OCI-LY7 (cell line): ENCODE measurements around the gene RXRB. TPM values are rescaled to one million over a fixed set of nuclear protein-coding genes. Genes with fewer than 3 reads are reported as not detected.

ENCODE experiments used
- BruUV-seq: library from RNA; stranded (reverse); fragments of 400-500 nt; replicated peaks from 2 replicates; lab custom pipeline; 2021; lab: Mats Ljungman, UMichigan
- CTCF ChIA-PET: fragments of 300-600 bp; sonication (Branson Sonifier 250); formaldehyde crosslinking; loops from one replicate; lab custom pipeline; 2022; ENCODE audit warnings: antibody characterized with exemption; ENCODE audit not compliant: unreplicated experiment; lab: Charles Lee
- POLR2A ChIA-PET: fragments of 300-600 bp; sonication (Branson Sonifier 250); formaldehyde crosslinking; loops from one replicate; lab custom pipeline; 2022; ENCODE audit warnings: antibody characterized with exemption; lab: Charles Lee
- DNase-seq: peaks from one replicate; pipeline ENCODE4 v3.0.0-alpha.2; 2015; ENCODE audit warnings: low spot score
- H2AFZ ChIP-seq: fragments of 200-600 bp; sonication (generic), shearing (Covaris generic); 2 replicates; pipeline ENCODE4 v1.6.1; 2014; ENCODE audit warnings: mild to moderate bottlenecking, antibody characterized with exemption, low read length, moderate library complexity
- H3K27ac ChIP-seq: fragments of 200-600 bp; sonication (generic); 2 replicates; pipeline ENCODE4 v1.5.1; 2014; ENCODE audit warnings: mixed run types, low read depth, mild to moderate bottlenecking, moderate library complexity, low read length, inconsistent platforms; ENCODE audit not compliant: poor library complexity, severe bottlenecking
- H3K36me3 ChIP-seq: fragments of 200-600 bp; sonication (generic); 2 replicates; pipeline ENCODE4 v1.6.1; 2014; ENCODE audit warnings: mild to moderate bottlenecking, antibody characterized with exemption, low read length, moderate library complexity, mixed read lengths; ENCODE audit not compliant: insufficient read depth
- H3K4me1 ChIP-seq: fragments of 200-600 bp; sonication (generic); 2 replicates; pipeline ENCODE4 v1.5.1; 2014; ENCODE audit warnings: mild to moderate bottlenecking, low read length; ENCODE audit not compliant: insufficient read depth, poor library complexity, severe bottlenecking
- H3K4me2 ChIP-seq: fragments of 200-600 bp; sonication (generic); 2 replicates; pipeline ENCODE4 v1.6.1; 2014; ENCODE audit warnings: mild to moderate bottlenecking, low read length
- H3K4me3 ChIP-seq: fragments of 200-600 bp; sonication (generic); 2 replicates; pipeline ENCODE4 v1.5.1; 2014; ENCODE audit warnings: mild to moderate bottlenecking, low read depth, low read length; ENCODE audit not compliant: poor library complexity, severe bottlenecking
- H3K79me2 ChIP-seq: fragments of 200-600 bp; sonication (generic); 2 replicates; pipeline ENCODE4 v1.6.1; 2016; ENCODE audit warnings: low read depth, mild to moderate bottlenecking, low read length, moderate library complexity, mixed read lengths; ENCODE audit not compliant: insufficient read depth
- H3K9me2 ChIP-seq: fragments of 200-600 bp; sonication (generic); 2 replicates; pipeline ENCODE4 v1.6.1; 2016; ENCODE audit warnings: mild to moderate bottlenecking, low read length, mixed read lengths; ENCODE audit not compliant: insufficient read depth
- H3K9me3 ChIP-seq: fragments of 200-600 bp; sonication (generic); 2 replicates; pipeline ENCODE4 v1.6.1; 2014; ENCODE audit warnings: mild to moderate bottlenecking, mixed run types, low read length, mixed read lengths
- H4K20me1 ChIP-seq: fragments of 200-600 bp; sonication (generic); 2 replicates; pipeline ENCODE4 v1.6.1; 2014; ENCODE audit warnings: mild to moderate bottlenecking, antibody characterized with exemption, low read length, moderate library complexity, mixed read lengths; ENCODE audit not compliant: insufficient read depth
- EZH2phosphoT487 ChIP-seq: fragments of 200-600 bp; sonication (generic); IDR thresholded peaks from 2 replicates; pipeline ENCODE4 v1.6.1; 2018; ENCODE audit warnings: low read depth, borderline replicate concordance, mild to moderate bottlenecking, mixed run types, antibody characterized with exemption, low read length, moderate library complexity, mixed read lengths
- intact Hi-C: fragments of 100-400 bp; cut with micrococcal nuclease; formaldehyde crosslinking; loops from one replicate; pipeline ENCODE4 v1.10.0; 2022; ENCODE audit not compliant: unreplicated experiment
- total RNA-seq, 2 experiments: library from RNA; depleted of rRNA in 1 of 2; stranded (reverse); fragments of >200 nt in 1 of 2; shearing (Covaris generic) in 1 of 2; gene quantifications; 2 replicates each; pipeline ENCODE4 v1.2.3, GENCODE V29; 2014 to 2022
- TF ChIP-seq, protein P1 (sequence below): fragments of 200-600 bp; sonication (generic); conservative IDR thresholded peaks from 2 replicates; pipeline ENCODE4 v1.5.1; 2014; ENCODE audit warnings: mild to moderate bottlenecking, antibody characterized with exemption, low read length, moderate library complexity, mixed read lengths

The RXRB gene
- total RNA-seq, 2 experiments from 2014 or later: 32.5 to 47.3 TPM

GRCh38 chr6:33168639-33169038 is 31.8 kb downstream of the RXRB start:
- Histone ChIP-seq H3K36me3 (no peaks in the 10 kb centered on the region), H4K20me1 (no peaks in the 10 kb centered on the region), H3K79me2 (no peaks in the 10 kb centered on the region), H3K9me3 (no peaks in the 10 kb centered on the region), H2AFZ (no peak overlapping the region), H3K4me2 (no peak overlapping the region), H3K4me3 (no peak overlapping the region), H3K9me2 (no peaks in the 10 kb centered on the region), H3K4me1 (peaks cover 4% of the 10 kb centered on the region), H3K27ac (no peak overlapping the region)
- no TSS peak for BruUV-seq
- intact Hi-C loops: no loop called here
- DNase-seq: no peak
- ChIA-PET POLR2A (no interaction called here), CTCF (no interaction called here)
- TF ChIP-seq, protein P1, sequence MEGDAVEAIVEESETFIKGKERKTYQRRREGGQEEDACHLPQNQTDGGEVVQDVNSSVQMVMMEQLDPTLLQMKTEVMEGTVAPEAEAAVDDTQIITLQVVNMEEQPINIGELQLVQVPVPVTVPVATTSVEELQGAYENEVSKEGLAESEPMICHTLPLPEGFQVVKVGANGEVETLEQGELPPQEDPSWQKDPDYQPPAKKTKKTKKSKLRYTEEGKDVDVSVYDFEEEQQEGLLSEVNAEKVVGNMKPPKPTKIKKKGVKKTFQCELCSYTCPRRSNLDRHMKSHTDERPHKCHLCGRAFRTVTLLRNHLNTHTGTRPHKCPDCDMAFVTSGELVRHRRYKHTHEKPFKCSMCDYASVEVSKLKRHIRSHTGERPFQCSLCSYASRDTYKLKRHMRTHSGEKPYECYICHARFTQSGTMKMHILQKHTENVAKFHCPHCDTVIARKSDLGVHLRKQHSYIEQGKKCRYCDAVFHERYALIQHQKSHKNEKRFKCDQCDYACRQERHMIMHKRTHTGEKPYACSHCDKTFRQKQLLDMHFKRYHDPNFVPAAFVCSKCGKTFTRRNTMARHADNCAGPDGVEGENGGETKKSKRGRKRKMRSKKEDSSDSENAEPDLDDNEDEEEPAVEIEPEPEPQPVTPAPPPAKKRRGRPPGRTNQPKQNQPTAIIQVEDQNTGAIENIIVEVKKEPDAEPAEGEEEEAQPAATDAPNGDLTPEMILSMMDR: no peak

DNA sequence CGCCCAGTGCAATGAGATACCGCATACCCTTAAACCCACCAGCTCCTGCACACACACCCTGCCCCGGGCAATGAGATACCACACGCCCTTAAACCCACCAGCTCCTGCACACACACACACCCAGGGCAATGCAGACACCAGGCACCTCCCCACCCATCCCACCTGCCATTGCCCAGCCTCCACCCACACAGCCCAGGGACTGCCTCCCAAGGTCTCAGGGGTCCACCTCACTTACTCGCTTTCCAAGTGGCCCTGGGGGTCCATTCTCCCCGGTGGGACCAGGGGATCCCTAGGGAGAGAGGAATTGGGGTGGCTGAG is 32.2 kb downstream of the RXRB start:
- no peaks in the 10 kb centered on the region for H3K9me2 ChIP-seq
- intact Hi-C loops: no loop called here
- no peak overlapping the region for H3K4me2 ChIP-seq
- ChIA-PET CTCF (no interaction called here), POLR2A (no interaction called here)
- no peaks in the 10 kb centered on the region for H3K79me2 ChIP-seq
- H3K9me3 ChIP-seq: no peaks in the 10 kb centered on the region
- H3K36me3 ChIP-seq: no peaks in the 10 kb centered on the region
- H3K4me3 ChIP-seq: no peak overlapping the region
- H4K20me1 ChIP-seq: no peaks in the 10 kb centered on the region
- DNase-seq: no peak
- no peak overlapping the region for H2AFZ ChIP-seq
- TF ChIP-seq EZH2phosphoT487: no peak
- TF ChIP-seq, protein P1: no peak
- H3K4me1 ChIP-seq: peaks cover under 1% of the 10 kb centered on the region
- no TSS peak for BruUV-seq
- no peak overlapping the region for H3K27ac ChIP-seq

GRCh38 chr6:33167374-33168283 is 32.8 kb downstream of the RXRB start:
- no TSS peak for BruUV-seq

More at GRCh38 chr6:33167374-33168283, 32.8 kb downstream of the RXRB start:
- H3K27ac ChIP-seq: no peak overlapping the region
- H3K36me3 ChIP-seq: no peaks in the 10 kb centered on the region
- ChIA-PET POLR2A (no interaction called here), CTCF (no interaction called here)
- no peak overlapping the region for H3K4me2 ChIP-seq
- H3K4me1 ChIP-seq: no peaks in the 10 kb centered on the region
- H3K4me3 ChIP-seq: no peak overlapping the region
- intact Hi-C loops: no loop called here
- no peaks in the 10 kb centered on the region for H3K79me2 ChIP-seq
- H3K9me2 ChIP-seq: no peaks in the 10 kb centered on the region
- H4K20me1 ChIP-seq: no peaks in the 10 kb centered on the region
- no peaks in the 10 kb centered on the region for H3K9me3 ChIP-seq
- no peak overlapping the region for H2AFZ ChIP-seq
- TF ChIP-seq, protein P1: no peak
- no peak for TF ChIP-seq EZH2phosphoT487
- no peak for DNase-seq
